ENCODE results near the gene GBA2.

Gene GBA2

GRCh38 chr9:35766997-35767396, 18.0 kb upstream of the GBA2 start:
- DNase-seq (ENCODE audit: low read depth, low spot score) = no peak

- no peak for DNase-seq (ENCODE audit: low read depth, low spot score)
These were observed 14.8 kb upstream of the GBA2 start for GRCh38 chr9:35763803-35764202.

- no peak for DNase-seq (ENCODE audit: low read depth, low spot score)
These were observed 14.2 kb upstream of the GBA2 start for GRCh38 chr9:35763181-35763580.

- no peak for DNase-seq (ENCODE audit: low read depth, low spot score)
These were observed 11.6 kb upstream of the GBA2 start for GRCh38 chr9:35760651-35761050.

- no peak for DNase-seq (ENCODE audit: low read depth, low spot score)
These were observed 10.8 kb upstream of the GBA2 start for GRCh38 chr9:35759795-35760194.

- no peak for DNase-seq (ENCODE audit: low read depth, low spot score)
These were observed 9.5 kb upstream of the GBA2 start for GRCh38 chr9:35758475-35759050.

GRCh38 chr9:35757892-35758275, 8.9 kb upstream of the GBA2 start:
- DNase-seq (ENCODE audit: low read depth, low spot score) = no peak

GRCh38 chr9:35757226-35757891, 8.3 kb upstream of the GBA2 start:
- DNase-seq (ENCODE audit: low read depth, low spot score) = no peak

GRCh38 chr9:35756275-35757225, 7.5 kb upstream of the GBA2 start:
- DNase-seq (ENCODE audit: low read depth, low spot score) = peak; percentile 63

GRCh38 chr9:35755071-35755470, 6.0 kb upstream of the GBA2 start:
- DNase-seq (ENCODE audit: low read depth, low spot score) = no peak

GRCh38 chr9:35754264-35754663, 5.2 kb upstream of the GBA2 start, which contains the start of gene MSMP:
TSS of gene MSMP (minus strand) at chr9:35754276. CDS start at chr9:35754129, 147 bp downstream.
- DNase-seq (ENCODE audit: low read depth, low spot score) = no peak

GRCh38 chr9:35753466-35753865, 4.4 kb upstream of the GBA2 start:
- DNase-seq (ENCODE audit: low read depth, low spot score) = no peak

- DNase-seq (ENCODE audit: low read depth, low spot score) = no peak
These were observed 1.2 kb upstream of the GBA2 start for GRCh38 chr9:35750256-35750531.

- DNase-seq (ENCODE audit: low read depth, low spot score) = no peak
These were observed 657 bp upstream of the GBA2 start for GRCh38 chr9:35749515-35750255.

GRCh38 chr9:35748242-35748857, 678 bp downstream of the GBA2 start:
- DNase-seq (ENCODE audit: low read depth, low spot score) = no peak

GRCh38 chr9:35746583-35746982, 2.4 kb downstream of the GBA2 start:
- no peak for DNase-seq (ENCODE audit: low read depth, low spot score)

- DNase-seq (ENCODE audit: low read depth, low spot score) = no peak
These were observed 3.5 kb downstream of the GBA2 start for GRCh38 chr9:35745569-35745968.

- no peak for DNase-seq (ENCODE audit: low read depth, low spot score)
These were observed 5.0 kb downstream of the GBA2 start for GRCh38 chr9:35743880-35744518.

- DNase-seq (ENCODE audit: low read depth, low spot score) = no peak
These were observed 5.6 kb downstream of the GBA2 start for GRCh38 chr9:35743452-35743851.

- no peak for DNase-seq (ENCODE audit: low read depth, low spot score)
These were observed 7.3 kb downstream of the GBA2 start for GRCh38 chr9:35741740-35742139.

GRCh38 chr9:35740243-35740642, 8.8 kb downstream of the GBA2 start:
- DNase-seq (ENCODE audit: low read depth, low spot score) = no peak

Data from activated naive CD8-positive, alpha-beta T cell treated with anti-CD3 and anti-CD28 coated beads, Interleukin-2, amount 50 U/mL, for 16 hours (primary cell).